Breast epithelium (tissue), 3 donors: Measurements from ENCODE around the gene GPRC6A.

Experiments used
- CTCF ChIP-seq, 3 donors: fragments of 450-650 bp; IDR thresholded peaks; one replicate each; pipeline ENCODE4 v1.5.1; 2016 to 2017; ENCODE audit warnings: antibody characterized with exemption in 3 of 3, mild to moderate bottlenecking in 3 of 3, moderate library complexity in 3 of 3
- POLR2A ChIP-seq: fragments of 450-650 bp; IDR thresholded peaks from one replicate; pipeline ENCODE4 v1.6.1; 2016; ENCODE audit warnings: antibody characterized with exemption, mild to moderate bottlenecking, moderate library complexity
- POLR2AphosphoS5 ChIP-seq, 3 donors: sonication (generic); formaldehyde crosslinking; IDR thresholded peaks; one replicate each; pipeline ENCODE4 v1.6.1; 2017; ENCODE audit warnings: antibody characterized with exemption in 3 of 3

- TF ChIP-seq CTCF (IDR thresholded peaks at IDR 0.05), result no peak
- TF ChIP-seq POLR2A, result no peak
- TF ChIP-seq POLR2AphosphoS5 (IDR thresholded peaks at IDR 0.05), result no peak
Measured at GRCh38 chr6:116866281-116866871, 37.5 kb upstream of the GPRC6A start.
